NCI-H146 treated with DMSO at 0.1 percent for 48 hours (cell line): ENCODE results near the gene DIPK2B.

Experiments used
- DNase-seq: peaks from one replicate; lab custom pipeline; 2025; ENCODE audit not compliant: unreplicated experiment; lab: John Stamatoyannopoulos, UW

Gene DIPK2B

GRCh38 chrX:45164021-45164621 is 36.6 kb downstream of the DIPK2B start:
- no peak for DNase-seq

- DNase-seq, result no peak
These were observed 43.0 kb downstream of the DIPK2B start for GRCh38 chrX:45157647-45158046.

GRCh38 chrX:45154462-45154861 is 46.2 kb downstream of the DIPK2B start:
- no peak for DNase-seq

GRCh38 chrX:45154033-45154360 is 46.7 kb downstream of the DIPK2B start:
- DNase-seq, result no peak
